GM21723 (cell line): Measurements from ENCODE around the gene SERPINB10.
"Not testable (repeated sequence)": the region's sequence is repeated elsewhere in the genome, so short reads cannot be mapped to it uniquely, and the experiment has no call there.

ENCODE experiments used
- ATAC-seq: cut with Tn5 transposase; IDR thresholded peaks from one replicate; pipeline ENCODE4 v1.9.1; 2021; ENCODE audit warnings: mild to moderate bottlenecking, moderate library complexity; ENCODE audit not compliant: unreplicated experiment

Gene SERPINB10

GRCh38 chr18:63940008-63940407 is 32.2 kb downstream of the SERPINB10 start:
- ATAC-seq = no peak

- ATAC-seq = not testable (repeated sequence)
Measured at GRCh38 chr18:63940543-63941050, 32.8 kb downstream of the SERPINB10 start.

- ATAC-seq = no peak
Measured at GRCh38 chr18:63947051-63947790, 39.5 kb downstream of the SERPINB10 start.

- ATAC-seq = peak; percentile 91
Measured at GRCh38 chr18:63949068-63949737, 41.4 kb downstream of the SERPINB10 start, which contains the start of gene HMSD. TSS of gene HMSD (plus strand) at chr18:63949301. CDS start at chr18:63953456, 4,155 bp downstream.

- ATAC-seq = peak; percentile 42
Measured at GRCh38 chr18:63951302-63951705, 43.5 kb downstream of the SERPINB10 start.

- ATAC-seq = no peak
Measured at GRCh38 chr18:63953811-63954210, 46.1 kb downstream of the SERPINB10 start.

GRCh38 chr18:63956755-63957154 is 49.0 kb downstream of the SERPINB10 start:
- ATAC-seq = no peak

GRCh38 chr18:63960891-63961290 is 53.1 kb downstream of the SERPINB10 start:
- ATAC-seq = no peak

GRCh38 chr18:63961435-63961980 is 53.8 kb downstream of the SERPINB10 start:
- ATAC-seq = no peak

- no peak for ATAC-seq
Measured at GRCh38 chr18:63962137-63962536, 54.4 kb downstream of the SERPINB10 start.

GRCh38 chr18:63963615-63964256 is 56.0 kb downstream of the SERPINB10 start:
- peak; percentile 77 for ATAC-seq

- no peak for ATAC-seq
Measured at GRCh38 chr18:63964908-63965307, 57.1 kb downstream of the SERPINB10 start.

- no peak for ATAC-seq
Measured at GRCh38 chr18:63965716-63966330, 58.1 kb downstream of the SERPINB10 start.

GRCh38 chr18:63969942-63970808 is 62.4 kb downstream of the SERPINB10 start, which contains the start of gene SERPINB8:
TSS of gene SERPINB8 (plus strand) at chr18:63970081. CDS start at chr18:63978309, 8,228 bp downstream.
- ATAC-seq = peak; percentile 95

GRCh38 chr18:63970809-63971205 is 63.0 kb downstream of the SERPINB10 start:
- no peak for ATAC-seq

GRCh38 chr18:63971320-63972001 is 63.7 kb downstream of the SERPINB10 start:
- ATAC-seq = no peak

GRCh38 chr18:63972002-63972376 is 64.2 kb downstream of the SERPINB10 start:
- no peak for ATAC-seq

GRCh38 chr18:63974991-63975390 is 67.2 kb downstream of the SERPINB10 start:
- peak; percentile 5 for ATAC-seq

- ATAC-seq = peak; percentile 45
Measured at GRCh38 chr18:63975628-63976027, 67.9 kb downstream of the SERPINB10 start.
